PC-3 (cell line): ENCODE measurements around the gene SLC46A1.

Experiments
- EZH2 ChIP-seq: fragments of 300-600 bp; sonication (generic); IDR thresholded peaks from one replicate; pipeline ENCODE4 v1.6.1; 2017; ENCODE audit warnings: antibody characterized with exemption, mild to moderate bottlenecking, low read length; ENCODE audit not compliant: unreplicated experiment
- EZH2phosphoT487 ChIP-seq: fragments of 300-600 bp; sonication (generic); IDR thresholded peaks from 2 replicates; pipeline ENCODE4 v1.6.1; 2018; ENCODE audit warnings: mild to moderate bottlenecking, antibody characterized with exemption, low read length, borderline replicate concordance
- TF ChIP-seq, protein P1 (sequence below): fragments of 300-600 bp; sonication (generic); conservative IDR thresholded peaks from 2 replicates; pipeline ENCODE4 v1.5.1; 2017; ENCODE audit warnings: antibody characterized with exemption, low read depth, mild to moderate bottlenecking, low read length

DNA sequence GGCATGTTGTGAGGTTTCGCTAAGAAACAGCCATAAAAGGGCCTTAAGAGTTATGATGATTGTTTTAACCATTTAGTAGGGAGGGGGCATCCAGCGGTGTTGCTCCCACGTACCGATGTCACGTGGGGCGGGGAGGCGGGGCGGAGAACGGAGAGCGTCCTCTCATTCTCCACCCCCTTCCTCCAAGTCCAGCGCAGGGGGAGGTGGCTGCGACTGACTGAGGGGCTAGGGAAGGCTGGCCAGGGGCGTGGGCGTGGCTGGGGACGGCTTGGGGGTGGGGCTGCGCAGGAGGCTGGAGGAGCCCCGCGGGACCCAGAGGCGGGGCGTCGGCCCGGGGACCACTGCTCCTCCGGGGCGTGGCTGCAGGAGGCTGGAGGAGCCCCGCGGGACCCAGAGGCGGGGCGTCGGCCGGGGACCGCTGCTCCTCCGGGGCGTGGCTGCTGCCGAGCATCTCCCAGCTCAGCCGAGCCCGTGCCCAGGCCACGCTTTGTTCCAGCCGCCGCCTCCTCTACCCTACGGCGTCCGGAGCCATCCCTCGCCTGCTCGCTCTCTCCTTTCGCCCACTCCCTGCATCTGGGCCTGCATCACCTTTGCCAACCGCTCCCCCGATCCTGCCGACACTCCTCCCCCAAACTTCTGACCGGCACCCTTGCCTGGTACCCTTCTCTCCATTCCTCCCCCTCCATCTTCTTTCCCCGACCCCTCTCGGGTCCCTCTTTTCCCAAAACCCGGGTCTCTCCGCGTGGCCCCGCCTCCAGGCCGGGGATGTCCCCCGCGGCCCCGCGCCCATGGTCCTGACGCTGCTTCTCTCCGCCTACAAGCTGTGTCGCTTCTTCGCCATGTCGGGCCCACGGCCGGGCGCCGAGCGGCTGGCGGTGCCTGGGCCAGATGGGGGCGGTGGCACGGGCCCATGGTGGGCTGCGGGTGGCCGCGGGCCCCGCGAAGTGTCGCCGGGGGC, 34.5 kb downstream of the SLC46A1 start, which contains the start of gene SARM1:
- TF ChIP-seq EZH2, result no peak
- TF ChIP-seq, protein P1, sequence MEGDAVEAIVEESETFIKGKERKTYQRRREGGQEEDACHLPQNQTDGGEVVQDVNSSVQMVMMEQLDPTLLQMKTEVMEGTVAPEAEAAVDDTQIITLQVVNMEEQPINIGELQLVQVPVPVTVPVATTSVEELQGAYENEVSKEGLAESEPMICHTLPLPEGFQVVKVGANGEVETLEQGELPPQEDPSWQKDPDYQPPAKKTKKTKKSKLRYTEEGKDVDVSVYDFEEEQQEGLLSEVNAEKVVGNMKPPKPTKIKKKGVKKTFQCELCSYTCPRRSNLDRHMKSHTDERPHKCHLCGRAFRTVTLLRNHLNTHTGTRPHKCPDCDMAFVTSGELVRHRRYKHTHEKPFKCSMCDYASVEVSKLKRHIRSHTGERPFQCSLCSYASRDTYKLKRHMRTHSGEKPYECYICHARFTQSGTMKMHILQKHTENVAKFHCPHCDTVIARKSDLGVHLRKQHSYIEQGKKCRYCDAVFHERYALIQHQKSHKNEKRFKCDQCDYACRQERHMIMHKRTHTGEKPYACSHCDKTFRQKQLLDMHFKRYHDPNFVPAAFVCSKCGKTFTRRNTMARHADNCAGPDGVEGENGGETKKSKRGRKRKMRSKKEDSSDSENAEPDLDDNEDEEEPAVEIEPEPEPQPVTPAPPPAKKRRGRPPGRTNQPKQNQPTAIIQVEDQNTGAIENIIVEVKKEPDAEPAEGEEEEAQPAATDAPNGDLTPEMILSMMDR, result no peak
- no peak for TF ChIP-seq EZH2phosphoT487
